GM18861 (cell line): ENCODE results near the gene SNAPC3.

ENCODE experiments used
- ATAC-seq: cut with Tn5 transposase; IDR thresholded peaks from one replicate; pipeline ENCODE4 v1.9.1; 2021; ENCODE audit not compliant: unreplicated experiment

SNAPC3 gene

GRCh38 chr9:15485836-15486666, 63.4 kb downstream of the SNAPC3 start:
- no peak for ATAC-seq

- no peak for ATAC-seq
These were observed 69.3 kb downstream of the SNAPC3 start for GRCh38 chr9:15491950-15492349.

GRCh38 chr9:15492485-15493150, 69.9 kb downstream of the SNAPC3 start:
- ATAC-seq = no peak

- ATAC-seq = no peak
These were observed 75.7 kb downstream of the SNAPC3 start for GRCh38 chr9:15498246-15498995.

- ATAC-seq = no peak
These were observed 76.5 kb downstream of the SNAPC3 start for GRCh38 chr9:15499139-15499538.

GRCh38 chr9:15501179-15501578, 78.5 kb downstream of the SNAPC3 start:
- ATAC-seq = no peak

- ATAC-seq = no peak
These were observed 79.1 kb downstream of the SNAPC3 start for GRCh38 chr9:15501803-15502202.

- ATAC-seq = no peak
These were observed 83.2 kb downstream of the SNAPC3 start for GRCh38 chr9:15505921-15506320.

- ATAC-seq = no peak
These were observed 87.5 kb downstream of the SNAPC3 start for GRCh38 chr9:15509931-15510788.

GRCh38 chr9:15510789-15511575, 88.3 kb downstream of the SNAPC3 start, which contains the start of gene PSIP1:
TSS of gene PSIP1 (minus strand) at chr9:15510970. CDS start at chr9:15510188, 782 bp downstream.
- peak; percentile 68 for ATAC-seq
